Measurements from ENCODE around the gene TAS2R41.

- TF ChIP-seq ZNF174 (tag by site-specific recombination; IDR thresholded peaks at IDR 0.05) = no peak
- no peak for TF ChIP-seq RBAK (tag by site-specific recombination; IDR thresholded peaks at IDR 0.05)
- no peak for TF ChIP-seq REPIN1 (tag by site-specific recombination; IDR thresholded peaks at IDR 0.05; ENCODE audit: low read depth)
- TF ChIP-seq SCRT2 (tag by site-specific recombination; IDR thresholded peaks at IDR 0.05) = no peak
- no peak for TF ChIP-seq ZNF777 (tag by site-specific recombination; IDR thresholded peaks at IDR 0.05; ENCODE audit: borderline replicate concordance)
These were observed 18.3 kb upstream of the TAS2R41 start for GRCh38 chr7:143459359-143459758.
